ENCODE results near the gene LRRC10B. TPM values are rescaled to one million over a fixed set of nuclear protein-coding genes. Genes with fewer than 3 reads are reported as not detected.

Gene LRRC10B
- total RNA-seq, 2 donors from 2014 or later = 3.0 to 4.2 TPM

DNA sequence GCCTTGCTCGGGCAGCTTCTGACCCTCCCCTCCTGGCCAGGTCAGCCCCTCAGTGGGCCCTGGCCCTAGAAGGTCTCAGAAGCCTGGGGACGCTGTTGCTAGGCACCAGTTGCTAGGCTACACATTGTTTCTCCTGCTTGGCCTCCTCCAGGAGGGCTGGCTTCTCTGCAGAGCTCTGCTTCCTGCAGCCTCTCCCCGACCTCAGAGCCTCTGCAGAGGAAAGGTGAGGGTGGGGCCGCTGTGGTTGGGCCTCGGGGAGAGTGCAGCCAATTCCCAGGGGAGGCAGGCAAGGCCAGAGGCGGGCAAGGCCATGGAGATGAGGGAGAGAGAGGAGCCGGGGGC is 27.6 kb upstream of the LRRC10B start:
- ATAC-seq (ENCODE audit: insufficient number of reproducible peaks, low FRiP score, low read depth) (no peak), DNase-seq (ENCODE audit: low spot score) (no peak)
- H3K27ac ChIP-seq = no peak overlapping the region
- TF ChIP-seq, protein P1, sequence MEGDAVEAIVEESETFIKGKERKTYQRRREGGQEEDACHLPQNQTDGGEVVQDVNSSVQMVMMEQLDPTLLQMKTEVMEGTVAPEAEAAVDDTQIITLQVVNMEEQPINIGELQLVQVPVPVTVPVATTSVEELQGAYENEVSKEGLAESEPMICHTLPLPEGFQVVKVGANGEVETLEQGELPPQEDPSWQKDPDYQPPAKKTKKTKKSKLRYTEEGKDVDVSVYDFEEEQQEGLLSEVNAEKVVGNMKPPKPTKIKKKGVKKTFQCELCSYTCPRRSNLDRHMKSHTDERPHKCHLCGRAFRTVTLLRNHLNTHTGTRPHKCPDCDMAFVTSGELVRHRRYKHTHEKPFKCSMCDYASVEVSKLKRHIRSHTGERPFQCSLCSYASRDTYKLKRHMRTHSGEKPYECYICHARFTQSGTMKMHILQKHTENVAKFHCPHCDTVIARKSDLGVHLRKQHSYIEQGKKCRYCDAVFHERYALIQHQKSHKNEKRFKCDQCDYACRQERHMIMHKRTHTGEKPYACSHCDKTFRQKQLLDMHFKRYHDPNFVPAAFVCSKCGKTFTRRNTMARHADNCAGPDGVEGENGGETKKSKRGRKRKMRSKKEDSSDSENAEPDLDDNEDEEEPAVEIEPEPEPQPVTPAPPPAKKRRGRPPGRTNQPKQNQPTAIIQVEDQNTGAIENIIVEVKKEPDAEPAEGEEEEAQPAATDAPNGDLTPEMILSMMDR (IDR thresholded peaks at IDR 0.05) = no peak
- no peaks in the 10 kb centered on the region for H3K9me3 ChIP-seq
- no peaks in the 10 kb centered on the region for H3K27me3 ChIP-seq (replicated peaks; ENCODE audit: insufficient read depth)
- H3K4me3 ChIP-seq = no peak overlapping the region
- H3K36me3 ChIP-seq = no peaks in the 10 kb centered on the region
- H3K4me1 ChIP-seq (ENCODE audit: control insufficient read depth in 1 of 2, low read depth in 2 of 2) = peaks cover 0 to 13% of the 10 kb centered on the region in 2 donors

DNA sequence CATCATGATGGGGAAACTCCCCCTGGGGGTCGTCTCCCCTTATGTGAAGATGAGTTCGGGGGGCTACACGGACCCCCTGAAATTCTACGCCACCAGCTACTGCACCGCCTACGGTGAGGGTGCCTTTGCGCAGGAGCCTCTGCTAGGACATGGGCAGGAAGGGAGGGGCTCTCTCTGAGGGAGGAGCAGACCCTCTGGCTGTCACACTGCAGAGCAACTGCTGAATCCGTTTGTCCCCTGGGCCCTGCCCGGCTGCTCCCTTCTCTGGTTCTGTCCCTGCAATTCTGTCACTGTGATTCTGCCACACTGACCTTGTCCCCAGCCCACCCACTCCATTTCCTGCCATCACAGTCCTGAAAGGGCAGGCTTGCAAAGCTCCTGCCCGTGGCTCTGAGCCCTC is 26.7 kb upstream of the LRRC10B start:
- H3K27me3 ChIP-seq (replicated peaks; ENCODE audit: insufficient read depth) = no peaks in the 10 kb centered on the region
- peaks cover 0 to 13% of the 10 kb centered on the region in 2 donors for H3K4me1 ChIP-seq (ENCODE audit: control insufficient read depth in 1 of 2, low read depth in 2 of 2)
- no peaks in the 10 kb centered on the region for H3K36me3 ChIP-seq
- H3K27ac ChIP-seq = no peak overlapping the region
- ATAC-seq (ENCODE audit: insufficient number of reproducible peaks, low FRiP score, low read depth) = no peak
- DNase-seq (ENCODE audit: low spot score) = no peak
- TF ChIP-seq, protein P1 (IDR thresholded peaks at IDR 0.05) = no peak
- H3K4me3 ChIP-seq = no peak overlapping the region
- no peaks in the 10 kb centered on the region for H3K9me3 ChIP-seq

DNA sequence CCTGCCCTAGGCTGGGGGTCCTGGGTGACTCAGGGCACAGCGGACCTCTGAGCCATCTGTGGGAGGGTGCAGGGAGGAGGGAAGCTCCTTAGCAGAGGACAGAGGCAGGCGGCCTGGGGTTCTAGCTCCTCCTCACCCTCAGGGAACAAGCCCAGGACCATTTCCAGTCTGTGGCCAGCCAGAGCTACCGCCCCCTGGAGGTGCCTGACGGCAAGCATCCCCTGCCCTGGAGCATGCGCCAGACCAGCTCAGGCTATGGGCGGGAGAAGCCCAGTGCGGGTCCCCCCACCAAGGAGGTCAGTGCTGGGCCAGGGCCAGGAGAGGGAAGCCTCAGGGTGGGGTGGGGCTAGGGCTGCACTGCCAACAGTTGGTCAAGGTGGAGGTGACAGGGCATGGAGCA is 26.0 kb upstream of the LRRC10B start:
- no peaks in the 10 kb centered on the region for H3K36me3 ChIP-seq
- no peak for DNase-seq (ENCODE audit: low spot score)
- no peaks in the 10 kb centered on the region for H3K27me3 ChIP-seq (replicated peaks; ENCODE audit: insufficient read depth)
- H3K4me1 ChIP-seq (ENCODE audit: control insufficient read depth in 1 of 2, low read depth in 2 of 2) = peaks cover 0 to 6% of the 10 kb centered on the region in 2 donors
- H3K9me3 ChIP-seq = no peaks in the 10 kb centered on the region
- H3K27ac ChIP-seq = no peak overlapping the region
- ATAC-seq (ENCODE audit: insufficient number of reproducible peaks, low FRiP score, low read depth) = no peak
- TF ChIP-seq, protein P1 (IDR thresholded peaks at IDR 0.05) = peak; percentile 16
- H3K4me3 ChIP-seq = no peak overlapping the region

DNA sequence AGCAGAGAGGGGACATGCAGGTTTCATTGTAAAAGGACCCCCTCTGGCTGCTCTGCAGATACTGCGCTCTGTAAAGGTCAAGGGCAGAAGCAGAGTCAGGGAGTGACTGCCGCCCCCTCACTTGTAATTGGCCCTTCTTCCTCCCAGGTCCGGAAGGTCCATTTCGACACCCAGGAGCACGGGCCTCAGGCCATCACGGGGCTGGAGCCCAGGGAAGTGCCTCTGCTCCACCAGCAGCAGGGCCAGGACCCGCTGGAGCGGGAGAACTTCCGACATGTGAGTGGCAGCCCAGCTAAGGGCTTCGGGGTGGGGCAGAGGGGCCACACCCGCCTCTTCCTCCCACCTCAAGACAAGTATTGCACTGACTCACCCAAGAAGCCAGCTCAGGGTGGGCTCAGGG is 24.0 kb upstream of the LRRC10B start:
- ATAC-seq (ENCODE audit: insufficient number of reproducible peaks, low FRiP score, low read depth) (no peak), DNase-seq (ENCODE audit: low spot score) (no peak)
- TF ChIP-seq, protein P1 (IDR thresholded peaks at IDR 0.05) = no peak
- Histone ChIP-seq H3K27ac (no peak overlapping the region), H3K4me1 (ENCODE audit: control insufficient read depth in 1 of 2, low read depth in 2 of 2) (peaks cover 5 to 13% of the 10 kb centered on the region in 2 donors), H3K9me3 (no peaks in the 10 kb centered on the region), H3K4me3 (no peak overlapping the region), H3K27me3 (replicated peaks; ENCODE audit: insufficient read depth) (no peaks in the 10 kb centered on the region), H3K36me3 (no peaks in the 10 kb centered on the region)

DNA sequence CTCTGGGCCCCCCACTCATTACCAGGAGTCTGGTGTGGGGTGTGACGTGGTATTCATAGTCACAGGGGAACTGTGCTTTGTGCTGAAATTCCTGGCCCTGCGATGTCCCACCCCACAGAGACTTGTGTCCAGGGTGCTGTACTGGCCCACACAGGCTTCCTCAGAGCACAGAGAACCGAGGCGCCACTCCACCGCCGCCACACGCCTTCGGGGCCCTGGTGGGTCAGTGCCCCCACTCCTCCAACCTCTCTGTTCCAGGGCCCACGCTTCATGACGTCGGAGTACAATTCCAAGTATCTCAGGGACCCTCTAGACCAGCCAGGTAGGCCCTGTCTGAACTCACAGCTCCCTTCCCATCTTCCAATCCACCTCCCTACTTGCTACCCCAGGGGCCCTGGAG is 23.5 kb upstream of the LRRC10B start:
- TF ChIP-seq, protein P1 (IDR thresholded peaks at IDR 0.05) = no peak
- no peak for ATAC-seq (ENCODE audit: insufficient number of reproducible peaks, low FRiP score, low read depth)
- peaks cover 5 to 18% of the 10 kb centered on the region in 2 donors for H3K4me1 ChIP-seq (ENCODE audit: control insufficient read depth in 1 of 2, low read depth in 2 of 2)
- no peak overlapping the region for H3K27ac ChIP-seq
- H3K4me3 ChIP-seq = no peak overlapping the region
- DNase-seq (ENCODE audit: low spot score) = no peak
- H3K27me3 ChIP-seq (replicated peaks; ENCODE audit: insufficient read depth) = no peaks in the 10 kb centered on the region
- no peaks in the 10 kb centered on the region for H3K36me3 ChIP-seq
- H3K9me3 ChIP-seq = no peaks in the 10 kb centered on the region

All from thoracic aorta (tissue), 2 donors.